CD14-positive monocyte (primary cell): Measurements from ENCODE around the gene EPB41L4B. TPM values are rescaled to one million over a fixed set of nuclear protein-coding genes. Genes with fewer than 3 reads are reported as not detected.

Source experiments
- DNase-seq, 3 donors: peaks; one replicate each; pipeline ENCODE4 v3.0.0-alpha.2; 2011 to 2022
- H2AFZ ChIP-seq: 2 replicates; pipeline ENCODE4 v1.6.0; 2012; ENCODE audit warnings: mild to moderate bottlenecking, low read depth, low read length, inconsistent platforms; ENCODE audit not compliant: insufficient read depth, poor library complexity, severe bottlenecking
- H3K27ac ChIP-seq, 2 donors: 1 replicate in 1 of 2; 2 replicates in 1 of 2; pipeline ENCODE4 v1.5.1; 2012 to 2013; ENCODE audit warnings: low read length in 2 of 2, control low read depth in 1 of 2, inconsistent platforms in 1 of 2, low read depth in 1 of 2, mild to moderate bottlenecking in 1 of 2
- H3K27me3 ChIP-seq, 2 donors: one replicate each; pipeline versions ENCODE4 v1.6.0 to v1.6.1; 2011 to 2013; ENCODE audit warnings: low read length in 2 of 2; ENCODE audit not compliant: control insufficient read depth in 2 of 2, insufficient read depth in 2 of 2
- H3K36me3 ChIP-seq, 2 donors: replicated peaks in 1 of 2; 1 replicate in 1 of 2; 2 replicates in 1 of 2; pipeline versions ENCODE4 v1.5.1 to v1.6.1; 2012 to 2013; ENCODE audit warnings: low read length in 2 of 2, control low read depth in 1 of 2, inconsistent platforms in 1 of 2, mild to moderate bottlenecking in 1 of 2; ENCODE audit not compliant: insufficient read depth in 2 of 2, control insufficient read depth in 1 of 2
- H3K4me1 ChIP-seq, 2 donors: 1 replicate in 1 of 2; 2 replicates in 1 of 2; pipeline versions ENCODE4 v1.5.1 to v1.6.1; 2012 to 2013; ENCODE audit warnings: low read length in 2 of 2, control low read depth in 1 of 2, inconsistent platforms in 1 of 2, mild to moderate bottlenecking in 1 of 2, moderate library complexity in 1 of 2; ENCODE audit not compliant: insufficient read depth in 2 of 2, control insufficient read depth in 1 of 2
- H3K4me2 ChIP-seq: replicated peaks from 2 replicates; pipeline ENCODE3; 2012; ENCODE audit warnings: low read length, moderate library complexity, mild to moderate bottlenecking; ENCODE audit not compliant: poor library complexity, severe bottlenecking; ENCODE audit errors: extremely low read depth
- H3K4me3 ChIP-seq, 3 experiments: fragments of 200-600 bp in 1 of 3; sonication (generic) in 1 of 3; replicated peaks in 1 of 3; 1 replicate in 2 of 3; 2 replicates in 1 of 3; pipeline ENCODE4 v1.5.1; 2011 to 2013; ENCODE audit warnings: low read length in 3 of 3, mild to moderate bottlenecking in 3 of 3, control low read depth in 2 of 3, low read depth in 2 of 3, inconsistent platforms in 1 of 3, moderate library complexity in 1 of 3
- H3K79me2 ChIP-seq: 2 replicates; pipeline ENCODE4 v1.6.0; 2012; ENCODE audit warnings: mild to moderate bottlenecking, control low read depth, inconsistent platforms, low read length, moderate library complexity; ENCODE audit not compliant: insufficient read depth
- H3K9ac ChIP-seq: 2 replicates; pipeline ENCODE4 v1.6.0; 2017; ENCODE audit warnings: low read length, mild to moderate bottlenecking; ENCODE audit not compliant: insufficient read depth, poor library complexity, severe bottlenecking
- H3K9me3 ChIP-seq, 2 donors: replicated peaks in 1 of 2; 1 replicate in 1 of 2; 2 replicates in 1 of 2; pipeline versions ENCODE4 v1.5.1 to v1.6.1; 2012 to 2013; ENCODE audit warnings: low read length in 2 of 2, control low read depth in 1 of 2; ENCODE audit not compliant: control insufficient read depth in 1 of 2, insufficient read depth in 1 of 2
- H4K20me1 ChIP-seq: 2 replicates; pipeline ENCODE4 v1.6.0; 2012; ENCODE audit warnings: mild to moderate bottlenecking, low read length, control low read depth, moderate library complexity; ENCODE audit not compliant: insufficient read depth
- H3K27ac Mint-ChIP-seq, 7 donors: one replicate each; pipeline ENCODE4 v1.8.0; 2020; ENCODE audit warnings: mild to moderate bottlenecking in 7 of 7, mixed read lengths in 7 of 7, moderate library complexity in 6 of 7, inconsistent platforms in 2 of 7
- H3K27me3 Mint-ChIP-seq, 3 donors: one replicate each; pipeline ENCODE4 v1.8.0; 2021 to 2022; ENCODE audit warnings: low read depth in 3 of 3, mild to moderate bottlenecking in 3 of 3, mixed read lengths in 3 of 3, moderate library complexity in 3 of 3, inconsistent platforms in 1 of 3
- H3K36me3 Mint-ChIP-seq, 2 donors: one replicate each; pipeline ENCODE4 v1.8.0; 2020; ENCODE audit warnings: mixed read lengths in 2 of 2, inconsistent platforms in 1 of 2, mild to moderate bottlenecking in 1 of 2
- H3K4me1 Mint-ChIP-seq: one replicate; pipeline ENCODE4 v1.8.0; 2020; ENCODE audit warnings: mild to moderate bottlenecking, mixed read lengths
- H3K4me3 Mint-ChIP-seq, 2 donors: one replicate each; pipeline ENCODE4 v1.8.0; 2020; ENCODE audit warnings: mild to moderate bottlenecking in 2 of 2, mixed read lengths in 2 of 2, moderate library complexity in 1 of 2
- H3K9me3 Mint-ChIP-seq, 7 donors: one replicate each; pipeline ENCODE4 v1.8.0; 2020 to 2022; ENCODE audit warnings: mixed read lengths in 7 of 7, mild to moderate bottlenecking in 6 of 7, moderate library complexity in 6 of 7, inconsistent platforms in 2 of 7
- WGBS: methylation state at CpG from one replicate; pipeline ENCODE4 v1.1.5; 2013; ENCODE audit warnings: missing lambda C conversion rate; ENCODE audit not compliant: insufficient coverage; 5-methylcytosine and 5-hydroxymethylcytosine counted together
- intact Hi-C, 2 donors: fragments of 100-400 bp; cut with micrococcal nuclease; formaldehyde crosslinking; loops; one replicate each; pipeline versions ENCODE4 v1.15.0 to v1.15.1; 2023
- polyA plus RNA-seq, 3 donors: library from polyadenylated mRNA; depleted of rRNA in 1 of 3; unstranded in 2 of 3; stranded (reverse) in 1 of 3; fragments of 300-500 nt in 2 of 3; fragments of >200 nt in 1 of 3; fragmentation: Illumina TruSeq in 2 of 3; gene quantifications; 1 replicate in 2 of 3; 2 replicates in 1 of 3; pipeline ENCODE4 v1.2.3, GENCODE V29; 2012 to 2021
- TF ChIP-seq, protein P1 (sequence below): fragments of 200-600 bp; IDR thresholded peaks from one replicate; pipeline ENCODE4 v1.8.0; 2022; ENCODE audit warnings: antibody characterized with exemption, mild to moderate bottlenecking

Gene EPB41L4B
- polyA plus RNA-seq, 3 donors = not detected

DNA sequence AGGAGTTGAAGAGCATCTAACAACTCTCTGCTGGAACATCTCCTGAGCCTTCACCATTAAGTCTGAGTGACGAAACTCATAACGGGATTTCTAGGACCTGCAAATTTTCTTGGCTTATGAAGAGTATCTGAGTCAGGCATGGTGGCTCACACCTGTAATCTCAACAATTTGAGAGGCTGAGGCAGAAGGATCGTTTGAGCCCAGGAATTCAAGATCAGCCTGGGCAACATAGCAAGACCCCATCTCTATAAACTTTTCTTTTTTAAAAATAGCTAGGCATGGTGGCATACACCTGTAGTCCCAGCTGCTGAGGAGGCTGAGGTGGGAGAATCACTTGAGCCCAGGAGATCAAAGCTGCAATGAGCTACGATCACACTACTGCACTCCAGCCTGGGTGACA, 48.8 kb downstream of the EPB41L4B start:
- no peak overlapping the region for H3K9ac ChIP-seq
- H3K36me3 ChIP-seq = no peaks in the 10 kb centered on the region
- H3K4me1 Mint-ChIP-seq = no peaks in the 10 kb centered on the region
- H3K9me3 Mint-ChIP-seq = peaks cover 0 to 5% (median 0%) of the 10 kb centered on the region in 7 donors
- H3K27ac Mint-ChIP-seq = no peak overlapping the region
- H3K27me3 ChIP-seq = no peaks in the 10 kb centered on the region
- H2AFZ ChIP-seq = no peak overlapping the region
- H3K4me2 ChIP-seq = no peak overlapping the region
- H4K20me1 ChIP-seq = no peaks in the 10 kb centered on the region
- H3K27me3 Mint-ChIP-seq = peaks cover 14 to 20% (median 19%) of the 10 kb centered on the region in 3 donors
- H3K4me3 Mint-ChIP-seq = no peak overlapping the region
- no peaks in the 10 kb centered on the region for H3K9me3 ChIP-seq
- H3K4me1 ChIP-seq = no peaks in the 10 kb centered on the region
- TF ChIP-seq, protein P1, sequence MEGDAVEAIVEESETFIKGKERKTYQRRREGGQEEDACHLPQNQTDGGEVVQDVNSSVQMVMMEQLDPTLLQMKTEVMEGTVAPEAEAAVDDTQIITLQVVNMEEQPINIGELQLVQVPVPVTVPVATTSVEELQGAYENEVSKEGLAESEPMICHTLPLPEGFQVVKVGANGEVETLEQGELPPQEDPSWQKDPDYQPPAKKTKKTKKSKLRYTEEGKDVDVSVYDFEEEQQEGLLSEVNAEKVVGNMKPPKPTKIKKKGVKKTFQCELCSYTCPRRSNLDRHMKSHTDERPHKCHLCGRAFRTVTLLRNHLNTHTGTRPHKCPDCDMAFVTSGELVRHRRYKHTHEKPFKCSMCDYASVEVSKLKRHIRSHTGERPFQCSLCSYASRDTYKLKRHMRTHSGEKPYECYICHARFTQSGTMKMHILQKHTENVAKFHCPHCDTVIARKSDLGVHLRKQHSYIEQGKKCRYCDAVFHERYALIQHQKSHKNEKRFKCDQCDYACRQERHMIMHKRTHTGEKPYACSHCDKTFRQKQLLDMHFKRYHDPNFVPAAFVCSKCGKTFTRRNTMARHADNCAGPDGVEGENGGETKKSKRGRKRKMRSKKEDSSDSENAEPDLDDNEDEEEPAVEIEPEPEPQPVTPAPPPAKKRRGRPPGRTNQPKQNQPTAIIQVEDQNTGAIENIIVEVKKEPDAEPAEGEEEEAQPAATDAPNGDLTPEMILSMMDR = no peak
- intact Hi-C loops = no loop called here
- H3K27ac ChIP-seq = no peak overlapping the region
- WGBS = 90% methylated on average over 3 of the region's 4 CpGs
- DNase-seq = no peak
- H3K79me2 ChIP-seq = no peaks in the 10 kb centered on the region
- no peak overlapping the region for H3K4me3 ChIP-seq
- no peaks in the 10 kb centered on the region for H3K36me3 Mint-ChIP-seq

DNA sequence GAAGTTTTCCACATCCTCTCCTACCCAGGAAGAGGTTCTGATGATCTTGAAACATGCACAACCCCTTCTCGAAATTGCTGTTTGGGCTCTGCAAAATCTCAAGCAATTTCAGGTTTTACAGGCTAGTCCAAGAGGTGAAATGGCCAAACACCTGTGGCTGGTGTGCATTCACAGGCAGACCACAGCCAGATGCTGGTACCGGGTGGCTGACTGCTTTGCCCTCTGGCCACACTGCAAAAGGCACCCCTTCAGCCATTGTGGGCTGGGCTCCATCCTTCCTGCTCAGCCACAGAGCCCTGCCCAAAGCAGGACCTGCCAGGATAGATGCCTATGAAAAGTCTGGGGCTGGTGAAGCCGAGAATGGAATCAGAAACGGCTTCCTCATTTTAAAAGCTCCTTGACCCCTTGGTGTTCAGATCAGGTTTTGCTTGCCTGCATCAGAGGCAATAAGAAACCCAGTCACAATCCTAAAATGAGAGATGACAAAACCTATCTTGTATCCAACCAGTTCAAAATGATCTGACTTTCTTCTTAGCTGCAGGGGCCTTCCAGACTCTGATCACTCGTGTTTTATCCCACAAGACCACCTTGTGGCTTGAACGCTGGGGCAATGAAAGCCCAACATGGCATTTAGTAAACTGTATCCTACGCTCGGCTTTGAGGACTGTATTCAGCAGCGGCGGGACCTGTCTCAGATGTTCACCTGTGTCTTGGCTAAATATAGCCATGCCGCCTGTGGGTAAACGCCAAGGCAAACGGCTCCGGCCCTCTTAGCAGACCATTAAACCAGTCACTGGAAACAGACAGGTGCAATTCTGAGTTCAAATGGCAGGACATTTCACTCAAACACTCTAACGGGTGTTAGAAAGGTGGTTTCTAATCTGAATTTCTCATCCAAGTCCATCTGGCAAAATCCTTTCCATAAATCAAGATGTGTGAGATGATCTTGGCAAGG, 49.6 kb downstream of the EPB41L4B start:
- H3K27ac Mint-ChIP-seq = no peak overlapping the region
- H3K27me3 Mint-ChIP-seq = peaks cover 11 to 18% (median 14%) of the 10 kb centered on the region in 3 donors
- Histone ChIP-seq H2AFZ (no peak overlapping the region), H3K36me3 (no peaks in the 10 kb centered on the region), H3K27me3 (no peaks in the 10 kb centered on the region), H4K20me1 (no peaks in the 10 kb centered on the region), H3K4me3 (no peak overlapping the region), H3K9me3 (no peaks in the 10 kb centered on the region), H3K27ac (no peak overlapping the region), H3K79me2 (no peaks in the 10 kb centered on the region), H3K4me1 (no peaks in the 10 kb centered on the region), H3K4me2 (no peak overlapping the region), H3K9ac (no peak overlapping the region)
- no peaks in the 10 kb centered on the region for H3K4me1 Mint-ChIP-seq
- TF ChIP-seq, protein P1 = no peak
- no peaks in the 10 kb centered on the region for H3K36me3 Mint-ChIP-seq
- H3K4me3 Mint-ChIP-seq = no peak overlapping the region
- WGBS = 97% methylated on average over 11 of the region's 15 CpGs
- DNase-seq = no peak
- intact Hi-C loops = no loop called here
- peaks cover 0 to 5% (median 0%) of the 10 kb centered on the region in 7 donors for H3K9me3 Mint-ChIP-seq
